Right kidney (tissue), 1 donor: ENCODE results near the gene KIF6.
"Not testable (repeated sequence)": the region's sequence is repeated elsewhere in the genome, so short reads cannot be mapped to it uniquely, and the experiment has no call there.

Experiments
- DNase-seq: peaks from one replicate; pipeline ENCODE4 v3.0.0-alpha.2; 2016

The KIF6 gene

GRCh38 chr6:39553029-39553428 lies 172.2 kb downstream of the KIF6 start:
- DNase-seq, result no peak

- DNase-seq, result no peak
Measured at GRCh38 chr6:39550191-39550590, 175.0 kb downstream of the KIF6 start.

GRCh38 chr6:39546731-39547130 lies 178.5 kb downstream of the KIF6 start:
- DNase-seq, result no peak

GRCh38 chr6:39543950-39544349 lies 181.3 kb downstream of the KIF6 start:
- no peak for DNase-seq

GRCh38 chr6:39543095-39543494 lies 182.1 kb downstream of the KIF6 start:
- no peak for DNase-seq

GRCh38 chr6:39540454-39540853 lies 184.8 kb downstream of the KIF6 start:
- no peak for DNase-seq

GRCh38 chr6:39530201-39530759 lies 194.9 kb downstream of the KIF6 start:
- DNase-seq, result no peak

GRCh38 chr6:39527792-39528564 lies 197.2 kb downstream of the KIF6 start:
- DNase-seq, result no peak

GRCh38 chr6:39524007-39524406 lies 201.2 kb downstream of the KIF6 start:
- no peak for DNase-seq

GRCh38 chr6:39521958-39522357 lies 203.2 kb downstream of the KIF6 start:
- DNase-seq, result no peak

GRCh38 chr6:39520916-39521315 lies 204.3 kb downstream of the KIF6 start:
- no peak for DNase-seq

- no peak for DNase-seq
Measured at GRCh38 chr6:39520411-39520810, 204.8 kb downstream of the KIF6 start.

- DNase-seq, result no peak
Measured at GRCh38 chr6:39518221-39518620, 207.0 kb downstream of the KIF6 start.

- DNase-seq, result no peak
Measured at GRCh38 chr6:39517756-39518155, 207.5 kb downstream of the KIF6 start.

- no peak for DNase-seq
Measured at GRCh38 chr6:39516471-39516870, 208.7 kb downstream of the KIF6 start.

- DNase-seq, result no peak
Measured at GRCh38 chr6:39515471-39515870, 209.7 kb downstream of the KIF6 start.

GRCh38 chr6:39515006-39515405 lies 210.2 kb downstream of the KIF6 start:
- DNase-seq, result no peak

- not testable (repeated sequence) for DNase-seq
Measured at GRCh38 chr6:39509831-39510230, 215.4 kb downstream of the KIF6 start.

GRCh38 chr6:39508515-39508914 lies 216.7 kb downstream of the KIF6 start:
- DNase-seq, result no peak

GRCh38 chr6:39507331-39507998 lies 217.7 kb downstream of the KIF6 start:
- no peak for DNase-seq

GRCh38 chr6:39502362-39502955 lies 222.7 kb downstream of the KIF6 start:
- not testable (repeated sequence) for DNase-seq

GRCh38 chr6:39499053-39499452 lies 226.2 kb downstream of the KIF6 start:
- DNase-seq, result no peak

- no peak for DNase-seq
Measured at GRCh38 chr6:39498096-39498495, 227.1 kb downstream of the KIF6 start.
